GM18873 (cell line): ENCODE results near the gene INPPL1.
"Not testable (repeated sequence)": the region's sequence is repeated elsewhere in the genome, so short reads cannot be mapped to it uniquely, and the experiment has no call there.

Source experiments
- ATAC-seq: cut with Tn5 transposase; IDR thresholded peaks from one replicate; pipeline ENCODE4 v1.9.1; 2021; ENCODE audit warnings: mild to moderate bottlenecking, moderate library complexity, moderate number of reproducible peaks; ENCODE audit not compliant: unreplicated experiment, low FRiP score

Gene INPPL1

GRCh38 chr11:72224564-72225410 is at the start of gene INPPL1:
Gene INPPL1 (plus strand): TSS chr11:72224767. CDS start chr11:72224985, 218 bp downstream.
- ATAC-seq, result no peak

- ATAC-seq, result no peak
These were observed 46.9 kb upstream of the INPPL1 start for GRCh38 chr11:72177656-72178055.

- no peak for ATAC-seq
These were observed 45.3 kb upstream of the INPPL1 start for GRCh38 chr11:72179049-72179803.

GRCh38 chr11:72179804-72180396 is 44.7 kb upstream of the INPPL1 start:
- no peak for ATAC-seq

- not testable (repeated sequence) for ATAC-seq
These were observed 43.5 kb upstream of the INPPL1 start for GRCh38 chr11:72180892-72181552.

GRCh38 chr11:72181553-72181958 is 43.0 kb upstream of the INPPL1 start:
- ATAC-seq, result not testable (repeated sequence)

- no peak for ATAC-seq
These were observed 36.3 kb upstream of the INPPL1 start for GRCh38 chr11:72188267-72188666.

- ATAC-seq, result no peak
These were observed 34.9 kb upstream of the INPPL1 start for GRCh38 chr11:72189455-72190250.

- ATAC-seq, result no peak
These were observed 33.9 kb upstream of the INPPL1 start for GRCh38 chr11:72190631-72191071.

- ATAC-seq, result no peak
These were observed 32.6 kb upstream of the INPPL1 start, which contains the start of gene FOLR1 for GRCh38 chr11:72191961-72192381. Gene FOLR1 (plus strand): TSS chr11:72192140. CDS start chr11:72192174, 34 bp downstream.

- ATAC-seq, result no peak
These were observed 28.9 kb upstream of the INPPL1 start for GRCh38 chr11:72195518-72196270.

- ATAC-seq, result not testable (repeated sequence)
These were observed 23.1 kb upstream of the INPPL1 start for GRCh38 chr11:72201445-72201844.

- ATAC-seq, result no peak
These were observed 22.0 kb upstream of the INPPL1 start for GRCh38 chr11:72202571-72202970.

- ATAC-seq, result no peak
These were observed 21.4 kb upstream of the INPPL1 start for GRCh38 chr11:72203163-72203562.

GRCh38 chr11:72204886-72205285 is 19.7 kb upstream of the INPPL1 start:
- no peak for ATAC-seq

- ATAC-seq, result not testable (repeated sequence)
These were observed 17.8 kb upstream of the INPPL1 start for GRCh38 chr11:72206794-72207193.

- ATAC-seq, result no peak
These were observed 16.3 kb upstream of the INPPL1 start for GRCh38 chr11:72208281-72208680.

- no peak for ATAC-seq
These were observed 15.5 kb upstream of the INPPL1 start for GRCh38 chr11:72209101-72209500.

GRCh38 chr11:72216638-72217037 is 7.9 kb upstream of the INPPL1 start, which contains the start of gene FOLR2:
Gene FOLR2 (plus strand): TSS chr11:72216794. CDS start chr11:72218585, 1,791 bp downstream.
- ATAC-seq, result no peak
